ENCODE results near the gene TMEM174. TPM values are rescaled to one million over a fixed set of nuclear protein-coding genes. Genes with fewer than 3 reads are reported as not detected.

Gene TMEM174
- total and polyA plus RNA-seq, 2 of the 4 experiments (the other 2 are of a cell fraction), result not detected

DNA sequence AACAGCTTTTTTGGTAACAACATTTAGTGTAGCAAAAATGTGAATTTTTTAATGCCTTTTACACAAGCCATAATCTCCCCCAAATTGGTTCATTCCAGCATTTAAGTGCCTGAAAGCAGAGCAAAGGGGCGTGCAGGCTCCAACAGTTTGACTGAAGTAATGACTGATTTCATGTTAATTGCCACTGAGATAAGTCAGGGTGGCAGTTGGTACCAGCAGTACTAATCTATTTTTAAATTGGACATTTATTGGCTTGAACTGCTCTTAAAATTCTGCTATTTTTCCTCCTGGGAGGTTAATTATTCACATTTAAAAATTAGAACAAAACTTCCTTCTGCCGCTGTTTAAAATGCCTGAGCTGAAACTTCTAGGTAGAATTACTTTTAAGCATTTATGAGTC is 40.2 kb upstream of the TMEM174 start:
- TF ChIP-seq MAZ (IDR thresholded peaks at IDR 0.05; ENCODE audit: borderline replicate concordance, low read depth, low read length), result no peak
- no peak for TF ChIP-seq MAFK (IDR thresholded peaks at IDR 0.05; ENCODE audit: low read depth, low read length)
- no peak for TF ChIP-seq RFX5 (IDR thresholded peaks at IDR 0.05; ENCODE audit: low read depth, low read length)
- TF ChIP-seq, protein P1, sequence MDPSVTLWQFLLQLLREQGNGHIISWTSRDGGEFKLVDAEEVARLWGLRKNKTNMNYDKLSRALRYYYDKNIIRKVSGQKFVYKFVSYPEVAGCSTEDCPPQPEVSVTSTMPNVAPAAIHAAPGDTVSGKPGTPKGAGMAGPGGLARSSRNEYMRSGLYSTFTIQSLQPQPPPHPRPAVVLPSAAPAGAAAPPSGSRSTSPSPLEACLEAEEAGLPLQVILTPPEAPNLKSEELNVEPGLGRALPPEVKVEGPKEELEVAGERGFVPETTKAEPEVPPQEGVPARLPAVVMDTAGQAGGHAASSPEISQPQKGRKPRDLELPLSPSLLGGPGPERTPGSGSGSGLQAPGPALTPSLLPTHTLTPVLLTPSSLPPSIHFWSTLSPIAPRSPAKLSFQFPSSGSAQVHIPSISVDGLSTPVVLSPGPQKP (IDR thresholded peaks at IDR 0.05; ENCODE audit: borderline replicate concordance, low read depth, low read length), result no peak
- no peak for TF ChIP-seq CHD1 (IDR thresholded peaks at IDR 0.05; ENCODE audit: low read depth, low read length)
- TF ChIP-seq RCOR1 (IDR thresholded peaks at IDR 0.05; ENCODE audit: insufficient replicate concordance, low read length), result no peak
- TF ChIP-seq RAD21 (IDR thresholded peaks at IDR 0.05; ENCODE audit: low read length), result no peak
- TF ChIP-seq POLR2A (IDR thresholded peaks at IDR 0.05; ENCODE audit: low read depth, low read length), result no peak
- TF ChIP-seq SMC3 (IDR thresholded peaks at IDR 0.05; ENCODE audit: low read depth, low read length), result no peak
- TF ChIP-seq, protein P2, sequence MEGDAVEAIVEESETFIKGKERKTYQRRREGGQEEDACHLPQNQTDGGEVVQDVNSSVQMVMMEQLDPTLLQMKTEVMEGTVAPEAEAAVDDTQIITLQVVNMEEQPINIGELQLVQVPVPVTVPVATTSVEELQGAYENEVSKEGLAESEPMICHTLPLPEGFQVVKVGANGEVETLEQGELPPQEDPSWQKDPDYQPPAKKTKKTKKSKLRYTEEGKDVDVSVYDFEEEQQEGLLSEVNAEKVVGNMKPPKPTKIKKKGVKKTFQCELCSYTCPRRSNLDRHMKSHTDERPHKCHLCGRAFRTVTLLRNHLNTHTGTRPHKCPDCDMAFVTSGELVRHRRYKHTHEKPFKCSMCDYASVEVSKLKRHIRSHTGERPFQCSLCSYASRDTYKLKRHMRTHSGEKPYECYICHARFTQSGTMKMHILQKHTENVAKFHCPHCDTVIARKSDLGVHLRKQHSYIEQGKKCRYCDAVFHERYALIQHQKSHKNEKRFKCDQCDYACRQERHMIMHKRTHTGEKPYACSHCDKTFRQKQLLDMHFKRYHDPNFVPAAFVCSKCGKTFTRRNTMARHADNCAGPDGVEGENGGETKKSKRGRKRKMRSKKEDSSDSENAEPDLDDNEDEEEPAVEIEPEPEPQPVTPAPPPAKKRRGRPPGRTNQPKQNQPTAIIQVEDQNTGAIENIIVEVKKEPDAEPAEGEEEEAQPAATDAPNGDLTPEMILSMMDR (conservative IDR thresholded peaks at IDR 0.05; ENCODE audit: low read depth, low read length), result no peak
- TF ChIP-seq, protein P3, sequence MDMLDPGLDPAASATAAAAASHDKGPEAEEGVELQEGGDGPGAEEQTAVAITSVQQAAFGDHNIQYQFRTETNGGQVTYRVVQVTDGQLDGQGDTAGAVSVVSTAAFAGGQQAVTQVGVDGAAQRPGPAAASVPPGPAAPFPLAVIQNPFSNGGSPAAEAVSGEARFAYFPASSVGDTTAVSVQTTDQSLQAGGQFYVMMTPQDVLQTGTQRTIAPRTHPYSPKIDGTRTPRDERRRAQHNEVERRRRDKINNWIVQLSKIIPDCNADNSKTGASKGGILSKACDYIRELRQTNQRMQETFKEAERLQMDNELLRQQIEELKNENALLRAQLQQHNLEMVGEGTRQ (IDR thresholded peaks at IDR 0.05; ENCODE audit: low read depth, low read length), result no peak
- TF ChIP-seq NFE2L2 (IDR thresholded peaks at IDR 0.05; ENCODE audit: low read depth, low read length), result no peak
- no peak for TF ChIP-seq BHLHE40 (IDR thresholded peaks at IDR 0.05; ENCODE audit: low read depth, low read length)
- TF ChIP-seq CEBPB (IDR thresholded peaks at IDR 0.05; ENCODE audit: low read depth, low read length), result no peak
- TF ChIP-seq FOS (IDR thresholded peaks at IDR 0.05; ENCODE audit: low read depth, low read length), result no peak
- no peak for TF ChIP-seq MXI1 (IDR thresholded peaks at IDR 0.05; ENCODE audit: borderline replicate concordance, low read depth, low read length)

More for the DNA sequence above, 40.2 kb upstream of the TMEM174 start:
- no peak overlapping the region for H3K9ac ChIP-seq (ENCODE audit: low read depth, low read length)
- H3K23ac ChIP-seq (ENCODE audit: low read depth, low read length), result no peak overlapping the region
- no peak overlapping the region for H2AFZ ChIP-seq (replicated peaks; ENCODE audit: low read length, poor library complexity)
- dilution Hi-C loops (cut with HindIII; ENCODE audit: low sequenced_read_pairs, unreplicated experiment), result no loop called here
- intact Hi-C loops (cut with micrococcal nuclease), result no loop called here
- no peak overlapping the region for H3K14ac ChIP-seq (replicated peaks; ENCODE audit: low read depth, low read length)
- no peak overlapping the region for H3K18ac ChIP-seq (ENCODE audit: low read depth, low read length)
- H3K4me1 ChIP-seq (ENCODE audit: control insufficient read depth, insufficient read depth, low read length), result peaks cover 6% of the 10 kb centered on the region
- ATAC-seq (ENCODE audit: low read depth) (no peak), DNase-seq (no peak)
- no peak overlapping the region for H4K5ac ChIP-seq (ENCODE audit: low read depth, low read length)
- WGBS, 2 experiments (ENCODE audit: extremely low coverage in 2 of 2, insufficient read length in 1 of 2), result no CpG with 5 or more reads among the region's 2 CpGs
- no peaks in the 10 kb centered on the region for H3K79me1 ChIP-seq (ENCODE audit: low read depth in 1 of 2, low read length in 2 of 2)
- H3K56ac ChIP-seq (ENCODE audit: extremely low read depth, insufficient read depth, low read length), result no peak overlapping the region
- H3K9me1 ChIP-seq (ENCODE audit: insufficient read depth, low read length), result peaks cover 5% of the 10 kb centered on the region; the same call in 1 of the 2 replicates
- H4K91ac ChIP-seq (ENCODE audit: insufficient read depth, low read depth, low read length), result no peak overlapping the region
- H3K9me3 ChIP-seq (ENCODE audit: control insufficient read depth, insufficient read depth, low read length), result no peaks in the 10 kb centered on the region
- H3K4me2 ChIP-seq (ENCODE audit: low read depth, low read length), result no peak overlapping the region
- ChIA-PET POLR2A (ENCODE audit: unreplicated experiment) (interaction anchor here (0.6 kb wide), 1 partner anchor 1325 kb away, joined by 4 read pairs; no protein-coding TSS in a partner anchor), CTCF (no interaction called here)
- no peak overlapping the region for H3K4me3 ChIP-seq (ENCODE audit: insufficient read depth, low read depth, low read length)
- no TSS peak for BruUV-seq (replicated peaks)
- no peak overlapping the region for H2BK120ac ChIP-seq (ENCODE audit: low read depth, low read length)
- no peak overlapping the region for H3K4ac ChIP-seq (ENCODE audit: low read depth, low read length)
- no peak overlapping the region for H2AK9ac ChIP-seq (replicated peaks; ENCODE audit: low read depth, low read length, poor library complexity)
- H3K27me3 ChIP-seq (ENCODE audit: control insufficient read depth, insufficient read depth, low read length), result peaks cover 2% of the 10 kb centered on the region; the same call in 1 of the 2 replicates
- H2BK20ac ChIP-seq (ENCODE audit: low read depth, low read length), result no peak overlapping the region
- no peak overlapping the region for H2AK5ac ChIP-seq (ENCODE audit: low read depth, low read length)
- no peaks in the 10 kb centered on the region for H3K36me3 ChIP-seq (ENCODE audit: control insufficient read depth, insufficient read depth, low read length)
- H3K27ac ChIP-seq (ENCODE audit: insufficient read depth, low read length), result no peak overlapping the region
- H4K20me1 ChIP-seq (ENCODE audit: insufficient read depth, low read length), result no peaks in the 10 kb centered on the region
- H4K8ac ChIP-seq (ENCODE audit: low read depth in 2 of 2, low read length in 2 of 2), result no peak overlapping the region
- no peak overlapping the region for H2BK5ac ChIP-seq (ENCODE audit: low read depth, low read length, poor library complexity, severe bottlenecking)
- in situ Hi-C loops (cut with MboI; ENCODE audit: low sequenced_read_pairs), result no loop called here
- H2BK15ac ChIP-seq (ENCODE audit: low read depth, low read length), result no peak overlapping the region

Data from IMR-90 (cell line).